IMR-90 (cell line): ENCODE results near the gene EMC9. TPM values are rescaled to one million over a fixed set of nuclear protein-coding genes. Genes with fewer than 3 reads are reported as not detected.

Experiments
- ATAC-seq: fragments of 200-7000 bp; cut with Tn5 transposase; 2 replicates; pipeline ENCODE4 v1.9.1; 2020; ENCODE audit warnings: low read depth, mild to moderate bottlenecking, moderate library complexity
- BruUV-seq: library from RNA; stranded (reverse); fragments of 400-500 nt; replicated peaks from 2 replicates; lab custom pipeline; 2021; lab: Mats Ljungman, UMichigan
- CTCF ChIA-PET: fragments of 300-600 bp; formaldehyde crosslinking; extraction: SDS; loops from one replicate; lab custom pipeline; 2021; ENCODE audit warnings: antibody characterized with exemption; lab: Yijun Ruan, JAX
- POLR2A ChIA-PET: fragments of 300-600 bp; sonication (Branson Sonifier 250); formaldehyde crosslinking; loops from one replicate; lab custom pipeline; 2022; ENCODE audit warnings: antibody characterized with exemption; ENCODE audit not compliant: unreplicated experiment; lab: Charles Lee
- DNase-seq: peaks from one replicate; pipeline ENCODE4 v3.0.0; 2013
- H2AFZ ChIP-seq: replicated peaks from 2 replicates; pipeline ENCODE3; 2013; ENCODE audit warnings: low read length, mild to moderate bottlenecking; ENCODE audit not compliant: poor library complexity
- H2AK5ac ChIP-seq: 2 replicates; pipeline ENCODE4 v1.6.1; 2013; ENCODE audit warnings: low read depth, low read length, inconsistent platforms
- H2AK9ac ChIP-seq: replicated peaks from 2 replicates; pipeline ENCODE3; 2013; ENCODE audit warnings: mild to moderate bottlenecking, low read depth, low read length, moderate library complexity; ENCODE audit not compliant: poor library complexity
- H2BK120ac ChIP-seq: 2 replicates; pipeline ENCODE4 v1.6.1; 2013; ENCODE audit warnings: low read depth, low read length, inconsistent platforms
- H2BK15ac ChIP-seq: 3 replicates; pipeline ENCODE4 v1.6.1; 2013; ENCODE audit warnings: low read depth, low read length, inconsistent platforms
- H2BK20ac ChIP-seq: 2 replicates; pipeline ENCODE4 v1.6.1; 2013; ENCODE audit warnings: low read depth, mild to moderate bottlenecking, inconsistent platforms, low read length, moderate library complexity
- H2BK5ac ChIP-seq: 2 replicates; pipeline ENCODE4 v1.6.1; 2013; ENCODE audit warnings: mild to moderate bottlenecking, low read depth, low read length, inconsistent platforms; ENCODE audit not compliant: poor library complexity, severe bottlenecking
- H3K14ac ChIP-seq: replicated peaks from 2 replicates; pipeline ENCODE4 v1.6.1; 2013; ENCODE audit warnings: low read depth, low read length, inconsistent platforms
- H3K18ac ChIP-seq: 2 replicates; pipeline ENCODE4 v1.6.1; 2013; ENCODE audit warnings: low read depth, low read length, control low read depth
- H3K23ac ChIP-seq: 2 replicates; pipeline ENCODE4 v1.6.1; 2013; ENCODE audit warnings: low read depth, low read length, inconsistent platforms
- H3K27ac ChIP-seq: 2 replicates; pipeline ENCODE4 v1.5.1; 2013; ENCODE audit warnings: mild to moderate bottlenecking, control low read depth, low read length; ENCODE audit not compliant: insufficient read depth
- H3K27me3 ChIP-seq: 2 replicates; pipeline ENCODE4 v1.6.1; 2013; ENCODE audit warnings: low read length; ENCODE audit not compliant: control insufficient read depth, insufficient read depth
- H3K36me3 ChIP-seq: 2 replicates; pipeline ENCODE4 v1.6.1; 2013; ENCODE audit warnings: low read length, mixed read lengths; ENCODE audit not compliant: control insufficient read depth, insufficient read depth
- H3K4ac ChIP-seq: 2 replicates; pipeline ENCODE4 v1.6.1; 2013; ENCODE audit warnings: low read depth, low read length, inconsistent platforms
- H3K4me1 ChIP-seq: 2 replicates; pipeline ENCODE4 v1.6.1; 2013; ENCODE audit warnings: low read length, mixed read lengths; ENCODE audit not compliant: control insufficient read depth, insufficient read depth
- H3K4me2 ChIP-seq: 2 replicates; pipeline ENCODE4 v1.6.1; 2013; ENCODE audit warnings: low read depth, mild to moderate bottlenecking, control low read depth, low read length, moderate library complexity
- H3K4me3 ChIP-seq: 2 replicates; pipeline ENCODE4 v1.5.1; 2013; ENCODE audit warnings: low read depth, mild to moderate bottlenecking, control low read depth, low read length, moderate library complexity; ENCODE audit not compliant: insufficient read depth
- H3K56ac ChIP-seq: 2 replicates; pipeline ENCODE4 v1.6.1; 2013; ENCODE audit warnings: low read length, inconsistent platforms; ENCODE audit not compliant: insufficient read depth; ENCODE audit errors: extremely low read depth
- H3K79me1 ChIP-seq, 2 experiments: 2 replicates each; pipeline ENCODE4 v1.6.1; 2013; ENCODE audit warnings: low read length in 2 of 2, inconsistent platforms in 1 of 2, low read depth in 1 of 2
- H3K9ac ChIP-seq: 2 replicates; pipeline ENCODE4 v1.6.1; 2013; ENCODE audit warnings: low read depth, low read length, control low read depth
- H3K9me1 ChIP-seq: 2 replicates; pipeline ENCODE4 v1.6.1; 2013; ENCODE audit warnings: low read length, inconsistent platforms; ENCODE audit not compliant: insufficient read depth
- H3K9me3 ChIP-seq: 2 replicates; pipeline ENCODE4 v1.6.1; 2013; ENCODE audit warnings: low read length; ENCODE audit not compliant: control insufficient read depth, insufficient read depth
- H4K20me1 ChIP-seq: 2 replicates; pipeline ENCODE4 v1.6.1; 2013; ENCODE audit warnings: low read length, inconsistent platforms; ENCODE audit not compliant: insufficient read depth
- H4K5ac ChIP-seq: 2 replicates; pipeline ENCODE4 v1.6.1; 2013; ENCODE audit warnings: mild to moderate bottlenecking, low read depth, low read length, control low read depth
- H4K8ac ChIP-seq, 2 experiments: 2 replicates each; pipeline ENCODE4 v1.6.1; 2013; ENCODE audit warnings: low read depth in 2 of 2, low read length in 2 of 2, control low read depth in 1 of 2, inconsistent platforms in 1 of 2
- H4K91ac ChIP-seq: 2 replicates; pipeline ENCODE4 v1.6.1; 2013; ENCODE audit warnings: low read depth, low read length, inconsistent platforms; ENCODE audit not compliant: insufficient read depth
- BHLHE40 ChIP-seq: fragments of 150-350 bp; IDR thresholded peaks from 2 replicates; pipeline ENCODE4 v1.6.1; 2016; ENCODE audit warnings: mild to moderate bottlenecking, low read depth, low read length
- CEBPB ChIP-seq: IDR thresholded peaks from 2 replicates; pipeline ENCODE4 v1.6.1; 2012; ENCODE audit warnings: low read depth, low read length, improper control_type of control experiment
- CHD1 ChIP-seq: IDR thresholded peaks from 2 replicates; pipeline ENCODE4 v1.6.1; 2012; ENCODE audit warnings: low read depth, low read length, improper control_type of control experiment
- FOS ChIP-seq: fragments of 150-350 bp; IDR thresholded peaks from 2 replicates; pipeline ENCODE4 v1.6.1; 2016; ENCODE audit warnings: low read depth, low read length
- MAFK ChIP-seq: IDR thresholded peaks from 2 replicates; pipeline ENCODE4 v1.6.1; 2012; ENCODE audit warnings: low read depth, low read length, improper control_type of control experiment
- MAZ ChIP-seq: IDR thresholded peaks from 2 replicates; pipeline ENCODE4 v1.6.1; 2012; ENCODE audit warnings: low read depth, mild to moderate bottlenecking, low read length, improper control_type of control experiment, moderate library complexity, borderline replicate concordance
- MXI1 ChIP-seq: IDR thresholded peaks from 2 replicates; pipeline ENCODE4 v1.6.1; 2012; ENCODE audit warnings: low read depth, mild to moderate bottlenecking, low read length, moderate library complexity, borderline replicate concordance
- NFE2L2 ChIP-seq: fragments of 150-350 bp; IDR thresholded peaks from 2 replicates; pipeline ENCODE4 v1.6.1; 2016; ENCODE audit warnings: low read depth, mild to moderate bottlenecking, low read length
- POLR2A ChIP-seq: IDR thresholded peaks from 2 replicates; pipeline ENCODE4 v1.6.1; 2012; ENCODE audit warnings: mild to moderate bottlenecking, low read depth, low read length
- RAD21 ChIP-seq: IDR thresholded peaks from 2 replicates; pipeline ENCODE4 v1.6.1; 2012; ENCODE audit warnings: low read length, improper control_type of control experiment
- RCOR1 ChIP-seq: IDR thresholded peaks from 2 replicates; pipeline ENCODE4 v1.6.1; 2012; ENCODE audit warnings: mild to moderate bottlenecking, low read length, improper control_type of control experiment; ENCODE audit not compliant: insufficient replicate concordance
- RFX5 ChIP-seq: IDR thresholded peaks from 2 replicates; pipeline ENCODE4 v1.8.0; 2012; ENCODE audit warnings: low read depth, mild to moderate bottlenecking, low read length, moderate library complexity
- SMC3 ChIP-seq: fragments of 150-350 bp; IDR thresholded peaks from 2 replicates; pipeline ENCODE4 v1.6.1; 2016; ENCODE audit warnings: low read depth, mild to moderate bottlenecking, antibody characterized with exemption, low read length, moderate library complexity
- WGBS, 2 experiments: methylation state at CpG; one replicate each; pipeline versions ENCODE4 v1.1.5 to v1.1.7; 2013; ENCODE audit warnings: missing lambda C conversion rate in 2 of 2; ENCODE audit not compliant: insufficient read length in 1 of 2; ENCODE audit errors: extremely low coverage in 2 of 2; 5-methylcytosine and 5-hydroxymethylcytosine counted together
- dilution Hi-C: fragments of 300-500 bp; cut with HindIII; formaldehyde crosslinking; loops from one replicate; pipeline ENCODE4 v1.14.3; 2018; ENCODE audit warnings: low sequenced_read_pairs; ENCODE audit not compliant: unreplicated experiment
- in situ Hi-C: fragments of 300-500 bp; cut with MboI; formaldehyde crosslinking; loops from 3 replicates; pipeline ENCODE4 v1.14.3; 2019; ENCODE audit warnings: low sequenced_read_pairs, inconsistent platforms, mixed read lengths
- intact Hi-C: fragments of 100-400 bp; cut with micrococcal nuclease; formaldehyde crosslinking; loops from 2 replicates; pipeline ENCODE4 v1.10.0; 2022
- polyA plus RNA-seq, 3 experiments: library from polyadenylated mRNA; depleted of rRNA; stranded (reverse); fragments of >200 nt; gene quantifications; 2 replicates each; pipeline ENCODE4 v1.2.3, GENCODE V29; 2012; ENCODE audit warnings: low replicate concordance in 1 of 3
- total RNA-seq: library from RNA; depleted of rRNA; stranded (reverse); fragments of >200 nt; gene quantifications from 2 replicates; pipeline ENCODE4 v1.2.3, GENCODE V29; 2012
- TF ChIP-seq, protein P1 (sequence below): fragments of 150-350 bp; IDR thresholded peaks from 2 replicates; pipeline ENCODE4 v1.6.1; 2016; ENCODE audit warnings: low read depth, mild to moderate bottlenecking, low read length, moderate library complexity, borderline replicate concordance
- TF ChIP-seq, protein P2 (sequence below): conservative IDR thresholded peaks from 2 replicates; pipeline ENCODE4 v1.5.1; 2012; ENCODE audit warnings: mild to moderate bottlenecking, low read depth, low read length, improper control_type of control experiment

The EMC9 gene
- total and polyA plus RNA-seq, 2 of the 4 experiments (the other 2 are of a cell fraction) = 15.1 to 19.2 TPM

DNA sequence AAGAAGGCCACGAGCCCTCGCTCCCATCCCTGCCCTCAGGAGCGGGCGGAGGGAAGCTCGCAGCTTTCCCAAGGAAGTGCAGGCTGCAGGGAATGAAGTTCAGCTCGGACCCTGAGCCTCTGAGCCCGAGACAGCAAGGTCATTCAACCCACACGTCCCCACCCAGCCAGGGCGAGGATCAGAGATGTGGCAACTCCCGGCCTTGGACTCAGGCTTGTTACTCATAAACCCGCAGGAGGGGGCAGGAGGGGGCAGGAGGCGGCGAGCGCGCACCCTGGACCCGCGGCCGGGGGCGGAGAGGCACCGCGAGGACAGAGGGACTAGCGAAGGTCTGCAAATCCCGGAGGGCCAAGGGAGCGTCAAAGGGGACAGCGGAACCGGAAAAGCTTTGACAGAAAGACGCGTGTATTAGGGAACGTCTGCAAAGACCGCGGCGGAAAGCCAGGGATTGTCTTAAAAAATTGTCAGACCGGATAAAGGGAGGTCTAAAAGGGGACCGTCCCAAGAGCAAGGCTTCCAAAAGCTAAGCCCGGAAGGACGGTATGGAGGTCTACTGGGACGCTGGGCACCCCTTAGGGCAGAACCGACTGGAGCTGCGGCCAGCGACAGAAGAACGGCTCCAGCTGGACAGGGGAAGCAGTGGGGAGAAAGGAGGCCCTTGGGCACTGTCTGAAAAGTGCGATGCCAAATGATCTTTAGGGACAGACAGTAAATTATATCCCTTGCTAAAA lies 27.4 kb downstream of the EMC9 start:
- ChIA-PET POLR2A (interaction anchor here (1.0 to 1.8 kb wide), 2 partner anchors 22 to 33 kb away, joined by 6 to 7 read pairs; partner anchors contain the start of genes PSME1 and PSME2), CTCF (interaction anchor here (0.7 to 1.8 kb wide), 4 partner anchors 8 to 55 kb away, joined by 3 to 7 read pairs (median 4); partner anchors contain the start of gene IRF9)
- Histone ChIP-seq H3K23ac (peak overlapping the region; percentile 95), H3K4me2 (peak overlapping the region; percentile 73), H3K4me3 (peak overlapping the region; percentile 69), H3K56ac (peak overlapping the region; percentile 94), H4K5ac (peak overlapping the region; percentile 51), H4K8ac (peak overlapping the region; percentile 94 to 99), H3K14ac (peak overlapping the region; percentile 78), H4K20me1 (no peaks in the 10 kb centered on the region), H2BK15ac (peak overlapping the region; percentile 33; the same call in 1 of the 3 replicates), H3K9me1 (peaks cover 8% of the 10 kb centered on the region; the same call in 1 of the 2 replicates), H3K9me3 (no peaks in the 10 kb centered on the region), H2AFZ (peak overlapping the region; percentile 98), H3K79me1 (peaks cover 10 to 16% of the 10 kb centered on the region in 2 experiments; a peak in 2 of 4 replicates), H2AK9ac (peak overlapping the region; percentile 99), H3K4ac (peak overlapping the region; percentile 97), H3K9ac (peak overlapping the region; percentile 76), H3K4me1 (peaks cover 3% of the 10 kb centered on the region; the same call in 1 of the 2 replicates), H3K27me3 (no peaks in the 10 kb centered on the region), H3K36me3 (peaks cover 7% of the 10 kb centered on the region; the same call in 1 of the 2 replicates), H2BK5ac (peak overlapping the region; percentile 90), H3K18ac (peak overlapping the region; percentile 46), H2BK20ac (peak overlapping the region; percentile 50), H4K91ac (peak overlapping the region; percentile 98), H3K27ac (peak overlapping the region; percentile 87), H2BK120ac (peak overlapping the region; percentile 86), H2AK5ac (peak overlapping the region; percentile 72)
- in situ Hi-C loops = no loop called here
- dilution Hi-C loops = no loop called here
- ATAC-seq (peak; percentile 52), DNase-seq (peak; percentile 87)
- intact Hi-C loops = loop anchor here (1.0 to 2.0 kb wide), 2 partner anchors 27 to 47 kb away; partner anchors contain the start of genes EMC9 and IRF9
- no TSS peak for BruUV-seq
- 0% methylated on average over 24 of the region's 42 CpGs; no CpG with 5 or more reads in 1 of the 2 experiments for WGBS, 2 experiments
- TF ChIP-seq FOS (0 out of 2 replicates have a peak, but pooled peaks have one; percentile 49), NFE2L2 (no peak), CEBPB (peak; percentile 97), RCOR1 (no peak), POLR2A (peak; percentile 69; the same call in 1 of the 2 replicates), MAFK (no peak), MXI1 (peak; percentile 89; the same call in 1 of the 2 replicates), MAZ (peak; percentile 100), BHLHE40 (no peak), CHD1 (no peak), RAD21 (no peak), RFX5 (no peak), SMC3 (no peak)
- TF ChIP-seq, protein P1, sequence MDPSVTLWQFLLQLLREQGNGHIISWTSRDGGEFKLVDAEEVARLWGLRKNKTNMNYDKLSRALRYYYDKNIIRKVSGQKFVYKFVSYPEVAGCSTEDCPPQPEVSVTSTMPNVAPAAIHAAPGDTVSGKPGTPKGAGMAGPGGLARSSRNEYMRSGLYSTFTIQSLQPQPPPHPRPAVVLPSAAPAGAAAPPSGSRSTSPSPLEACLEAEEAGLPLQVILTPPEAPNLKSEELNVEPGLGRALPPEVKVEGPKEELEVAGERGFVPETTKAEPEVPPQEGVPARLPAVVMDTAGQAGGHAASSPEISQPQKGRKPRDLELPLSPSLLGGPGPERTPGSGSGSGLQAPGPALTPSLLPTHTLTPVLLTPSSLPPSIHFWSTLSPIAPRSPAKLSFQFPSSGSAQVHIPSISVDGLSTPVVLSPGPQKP = no peak
- TF ChIP-seq, protein P2, sequence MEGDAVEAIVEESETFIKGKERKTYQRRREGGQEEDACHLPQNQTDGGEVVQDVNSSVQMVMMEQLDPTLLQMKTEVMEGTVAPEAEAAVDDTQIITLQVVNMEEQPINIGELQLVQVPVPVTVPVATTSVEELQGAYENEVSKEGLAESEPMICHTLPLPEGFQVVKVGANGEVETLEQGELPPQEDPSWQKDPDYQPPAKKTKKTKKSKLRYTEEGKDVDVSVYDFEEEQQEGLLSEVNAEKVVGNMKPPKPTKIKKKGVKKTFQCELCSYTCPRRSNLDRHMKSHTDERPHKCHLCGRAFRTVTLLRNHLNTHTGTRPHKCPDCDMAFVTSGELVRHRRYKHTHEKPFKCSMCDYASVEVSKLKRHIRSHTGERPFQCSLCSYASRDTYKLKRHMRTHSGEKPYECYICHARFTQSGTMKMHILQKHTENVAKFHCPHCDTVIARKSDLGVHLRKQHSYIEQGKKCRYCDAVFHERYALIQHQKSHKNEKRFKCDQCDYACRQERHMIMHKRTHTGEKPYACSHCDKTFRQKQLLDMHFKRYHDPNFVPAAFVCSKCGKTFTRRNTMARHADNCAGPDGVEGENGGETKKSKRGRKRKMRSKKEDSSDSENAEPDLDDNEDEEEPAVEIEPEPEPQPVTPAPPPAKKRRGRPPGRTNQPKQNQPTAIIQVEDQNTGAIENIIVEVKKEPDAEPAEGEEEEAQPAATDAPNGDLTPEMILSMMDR = no peak
